LNCaP clone FGC (cell line): ENCODE results near the gene ELMO1.

Experiments
- DNase-seq: peaks from one replicate; pipeline ENCODE4 v3.0.0-alpha.2; 2011; ENCODE audit warnings: low read depth
- H3K4me3 ChIP-seq: 2 replicates; pipeline ENCODE4 v1.5.1; 2011; ENCODE audit warnings: mild to moderate bottlenecking, low read depth, low read length, control low read depth
- TF ChIP-seq, protein P1 (sequence below): IDR thresholded peaks from 2 replicates; pipeline ENCODE4 v1.5.1; 2012; ENCODE audit warnings: mild to moderate bottlenecking; ENCODE audit not compliant: control insufficient read depth, insufficient read depth; ENCODE audit errors: extremely low read depth

ELMO1 gene

GRCh38 chr7:37052705-37053104 is 396.0 kb downstream of the ELMO1 start:
- TF ChIP-seq, protein P1, sequence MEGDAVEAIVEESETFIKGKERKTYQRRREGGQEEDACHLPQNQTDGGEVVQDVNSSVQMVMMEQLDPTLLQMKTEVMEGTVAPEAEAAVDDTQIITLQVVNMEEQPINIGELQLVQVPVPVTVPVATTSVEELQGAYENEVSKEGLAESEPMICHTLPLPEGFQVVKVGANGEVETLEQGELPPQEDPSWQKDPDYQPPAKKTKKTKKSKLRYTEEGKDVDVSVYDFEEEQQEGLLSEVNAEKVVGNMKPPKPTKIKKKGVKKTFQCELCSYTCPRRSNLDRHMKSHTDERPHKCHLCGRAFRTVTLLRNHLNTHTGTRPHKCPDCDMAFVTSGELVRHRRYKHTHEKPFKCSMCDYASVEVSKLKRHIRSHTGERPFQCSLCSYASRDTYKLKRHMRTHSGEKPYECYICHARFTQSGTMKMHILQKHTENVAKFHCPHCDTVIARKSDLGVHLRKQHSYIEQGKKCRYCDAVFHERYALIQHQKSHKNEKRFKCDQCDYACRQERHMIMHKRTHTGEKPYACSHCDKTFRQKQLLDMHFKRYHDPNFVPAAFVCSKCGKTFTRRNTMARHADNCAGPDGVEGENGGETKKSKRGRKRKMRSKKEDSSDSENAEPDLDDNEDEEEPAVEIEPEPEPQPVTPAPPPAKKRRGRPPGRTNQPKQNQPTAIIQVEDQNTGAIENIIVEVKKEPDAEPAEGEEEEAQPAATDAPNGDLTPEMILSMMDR: no peak
- peak; percentile 10 for DNase-seq
- no peak overlapping the region for H3K4me3 ChIP-seq

DNA sequence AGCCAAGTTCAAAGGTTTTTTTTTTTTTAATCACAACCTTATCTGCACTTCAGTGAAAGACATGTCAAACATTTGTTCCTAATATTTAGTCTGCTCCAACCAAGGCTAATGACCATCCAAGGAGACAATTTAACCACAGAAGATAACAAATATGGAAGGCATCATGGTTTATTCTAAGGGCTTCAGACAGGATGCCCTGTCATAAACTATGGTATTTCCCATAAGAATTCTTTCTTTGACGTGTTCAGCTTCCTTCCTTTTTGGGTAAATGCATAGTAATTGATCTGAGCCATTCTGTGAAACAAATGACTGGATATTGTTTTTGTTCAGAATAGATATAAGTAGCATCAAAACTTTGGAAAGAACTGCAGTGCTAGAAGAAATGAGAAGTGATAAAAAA is 397.9 kb downstream of the ELMO1 start:
- no peak overlapping the region for H3K4me3 ChIP-seq
- DNase-seq: no peak
- TF ChIP-seq, protein P1: no peak

- TF ChIP-seq, protein P1: no peak
- H3K4me3 ChIP-seq: no peak overlapping the region
- no peak for DNase-seq
Observed at GRCh38 chr7:37048674-37049073, 400.0 kb downstream of the ELMO1 start.

- peak; percentile 28 for DNase-seq
- no peak overlapping the region for H3K4me3 ChIP-seq
- TF ChIP-seq, protein P1: no peak
Observed at GRCh38 chr7:37047260-37047659, 401.4 kb downstream of the ELMO1 start.

DNA sequence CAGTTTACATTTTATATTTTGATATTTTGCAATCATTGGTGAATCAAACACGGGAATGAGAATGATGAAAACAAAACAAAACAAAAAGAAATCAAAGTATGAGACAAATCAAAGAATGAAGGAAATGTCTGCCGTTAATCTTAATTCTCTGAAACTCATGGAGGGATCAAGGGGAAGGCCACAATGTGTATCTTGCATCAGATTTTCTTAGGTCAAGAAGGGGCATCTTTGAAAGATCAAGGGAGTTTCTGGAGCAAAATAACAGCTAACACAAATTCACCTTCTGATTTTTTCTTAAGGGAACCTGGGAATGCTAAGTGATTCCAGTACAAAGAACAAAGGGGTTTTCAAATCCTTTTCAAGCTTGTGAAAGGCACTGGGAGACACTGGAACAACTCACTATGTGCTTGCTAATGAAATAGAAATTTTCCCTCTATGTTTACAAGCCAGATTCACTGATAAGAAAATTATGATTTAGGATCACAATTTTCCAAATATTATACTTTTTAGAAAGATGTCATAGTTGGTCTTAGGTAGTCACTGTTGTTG is 402.1 kb downstream of the ELMO1 start:
- DNase-seq: no peak
- H3K4me3 ChIP-seq: no peak overlapping the region
- TF ChIP-seq, protein P1: no peak

- no peak for DNase-seq
- H3K4me3 ChIP-seq: no peak overlapping the region
- TF ChIP-seq, protein P1: no peak
Observed at GRCh38 chr7:37045681-37046179, 402.9 kb downstream of the ELMO1 start.

- no peak for DNase-seq
- TF ChIP-seq, protein P1: no peak
- H3K4me3 ChIP-seq: no peak overlapping the region
Observed at GRCh38 chr7:37041461-37041860, 407.2 kb downstream of the ELMO1 start.
